ENCODE measurements around the gene TP53TG5.
"Not testable (repeated sequence)": the region's sequence is repeated elsewhere in the genome, so short reads cannot be mapped to it uniquely, and the experiment has no call there.

The TP53TG5 gene

GRCh38 chr20:45352729-45353128, 25.4 kb downstream of the TP53TG5 start:
- Histone ChIP-seq H3K4me3 (ENCODE audit: low read depth in 1 of 2, low read length in 2 of 2) (no peak overlapping the region), H3K4me1 (ENCODE audit: insufficient read depth, low read length) (no peaks in the 10 kb centered on the region), H3K27me3 (ENCODE audit: insufficient read depth, low read length, poor library complexity) (peaks cover 21% of the 10 kb centered on the region), H2AFZ (ENCODE audit: low read depth, low read length) (no peak overlapping the region), H3K4me2 (ENCODE audit: insufficient read depth, low read length) (no peak overlapping the region), H3K79me2 (ENCODE audit: insufficient read depth, low read length) (no peaks in the 10 kb centered on the region), H3K36me3 (ENCODE audit: insufficient read depth, low read length) (no peaks in the 10 kb centered on the region), H3K27ac (ENCODE audit: low read length) (no peak overlapping the region), H4K20me1 (ENCODE audit: insufficient read depth, low read length) (no peaks in the 10 kb centered on the region), H3K9me3 (ENCODE audit: insufficient read depth, low read length, severe bottlenecking) (no peaks in the 10 kb centered on the region), H3K9ac (ENCODE audit: low read depth, low read length) (no peak overlapping the region)
- TF ChIP-seq EZH2 (IDR thresholded peaks at IDR 0.05; ENCODE audit: borderline replicate concordance, low read depth, low read length, severe bottlenecking) (no peak), CTCF (IDR thresholded peaks at IDR 0.05; ENCODE audit: borderline replicate concordance, extremely low read depth, low read length, poor library complexity, severe bottlenecking) (no peak)
- DNase-seq: no peak
- no peak for ATAC-seq (ENCODE audit: insufficient read depth, low read depth)

- H3K4me3 ChIP-seq (ENCODE audit: low read depth in 1 of 2, low read length in 2 of 2); H3K9me3 ChIP-seq (ENCODE audit: insufficient read depth, low read length, severe bottlenecking); H4K20me1 ChIP-seq (ENCODE audit: insufficient read depth, low read length); H3K4me1 ChIP-seq (ENCODE audit: insufficient read depth, low read length); H3K36me3 ChIP-seq (ENCODE audit: insufficient read depth, low read length); H3K27ac ChIP-seq (ENCODE audit: low read length); H3K9ac ChIP-seq (ENCODE audit: low read depth, low read length); H2AFZ ChIP-seq (ENCODE audit: low read depth, low read length); ATAC-seq (ENCODE audit: insufficient read depth, low read depth); H3K79me2 ChIP-seq (ENCODE audit: insufficient read depth, low read length); DNase-seq; H3K4me2 ChIP-seq (ENCODE audit: insufficient read depth, low read length): not testable (repeated sequence)
- peaks cover 36% of the 10 kb centered on the region for H3K27me3 ChIP-seq (ENCODE audit: insufficient read depth, low read length, poor library complexity)
These were observed 27.3 kb downstream of the TP53TG5 start for GRCh38 chr20:45350795-45351194.

- no peak overlapping the region for H3K9ac ChIP-seq (ENCODE audit: low read depth, low read length)
- H3K4me2 ChIP-seq (ENCODE audit: insufficient read depth, low read length): no peak overlapping the region
- H3K36me3 ChIP-seq (ENCODE audit: insufficient read depth, low read length): no peaks in the 10 kb centered on the region
- H3K27ac ChIP-seq (ENCODE audit: low read length): no peak overlapping the region
- no peaks in the 10 kb centered on the region for H3K4me1 ChIP-seq (ENCODE audit: insufficient read depth, low read length)
- DNase-seq: no peak
- H3K79me2 ChIP-seq (ENCODE audit: insufficient read depth, low read length): no peaks in the 10 kb centered on the region
- ATAC-seq (ENCODE audit: insufficient read depth, low read depth): no peak
- TF ChIP-seq EZH2 (IDR thresholded peaks at IDR 0.05; ENCODE audit: borderline replicate concordance, low read depth, low read length, severe bottlenecking): no peak
- no peak for TF ChIP-seq CTCF (IDR thresholded peaks at IDR 0.05; ENCODE audit: borderline replicate concordance, extremely low read depth, low read length, poor library complexity, severe bottlenecking)
- no peak overlapping the region for H2AFZ ChIP-seq (ENCODE audit: low read depth, low read length)
- H3K9me3 ChIP-seq (ENCODE audit: insufficient read depth, low read length, severe bottlenecking): no peaks in the 10 kb centered on the region
- peaks cover 36% of the 10 kb centered on the region for H3K27me3 ChIP-seq (ENCODE audit: insufficient read depth, low read length, poor library complexity)
- H3K4me3 ChIP-seq (ENCODE audit: low read depth in 1 of 2, low read length in 2 of 2): no peak overlapping the region
- 0 out of 2 replicates have a peak, but pooled peaks cover 2% of the 10 kb centered on the region for H4K20me1 ChIP-seq (ENCODE audit: insufficient read depth, low read length)
These were observed 27.9 kb downstream of the TP53TG5 start for GRCh38 chr20:45350217-45350616.

- DNase-seq (no peak), ATAC-seq (ENCODE audit: insufficient read depth, low read depth) (no peak)
- Histone ChIP-seq H3K4me1 (ENCODE audit: insufficient read depth, low read length) (no peaks in the 10 kb centered on the region), H2AFZ (ENCODE audit: low read depth, low read length) (no peak within 1 kb of the TSS), H3K9me3 (ENCODE audit: insufficient read depth, low read length, severe bottlenecking) (no peaks in the 10 kb centered on the region), H3K4me2 (ENCODE audit: insufficient read depth, low read length) (no peak within 1 kb of the TSS), H3K27ac (ENCODE audit: low read length) (no peak within 1 kb of the TSS), H3K36me3 (ENCODE audit: insufficient read depth, low read length) (no peaks in the 10 kb centered on the region), H3K4me3 (ENCODE audit: low read depth in 1 of 2, low read length in 2 of 2) (no peak within 1 kb of the TSS), H4K20me1 (ENCODE audit: insufficient read depth, low read length) (0 out of 2 replicates have a peak, but pooled peaks cover 2% of the 10 kb centered on the region), H3K9ac (ENCODE audit: low read depth, low read length) (no peak within 1 kb of the TSS), H3K27me3 (ENCODE audit: insufficient read depth, low read length, poor library complexity) (peaks cover 38% of the 10 kb centered on the region), H3K79me2 (ENCODE audit: insufficient read depth, low read length) (no peaks in the 10 kb centered on the region)
- TF ChIP-seq EZH2 (IDR thresholded peaks at IDR 0.05; ENCODE audit: borderline replicate concordance, low read depth, low read length, severe bottlenecking): no peak
- TF ChIP-seq CTCF (IDR thresholded peaks at IDR 0.05; ENCODE audit: borderline replicate concordance, extremely low read depth, low read length, poor library complexity, severe bottlenecking): no peak
These were observed 30.0 kb downstream of the TP53TG5 start, which contains the start of gene SDC4 for GRCh38 chr20:45347936-45348778. SDC4 (minus strand) TSS chr20:45348424; CDS start chr20:45348384, 40 bp downstream.

All from DND-41 (cell line).